SK-N-SH (cell line): ENCODE measurements around the gene PRLR. TPM values are rescaled to one million over a fixed set of nuclear protein-coding genes. Genes with fewer than 3 reads are reported as not detected.

Experiments used
- CTCF ChIA-PET: fragments of 300-600, 350-600 bp; formaldehyde crosslinking; extraction: SDS; loops from one replicate; lab custom pipeline; 2021; lab: Yijun Ruan, JAX
- POLR2A ChIA-PET: fragments of 350-600 bp; sonication (Branson Sonifier 250); formaldehyde crosslinking; extraction: SDS; loops from one replicate; lab custom pipeline; 2020; ENCODE audit warnings: antibody characterized with exemption, inconsistent platforms; lab: Yijun Ruan, JAX
- DNase-seq: peaks from one replicate; pipeline ENCODE4 v3.0.0; 2012
- H2AFZ ChIP-seq: fragments of 200-600 bp; sonication (generic); 2 replicates; pipeline ENCODE4 v1.8.1; 2016; ENCODE audit warnings: antibody characterized with exemption, mild to moderate bottlenecking, low read depth
- H3F3A ChIP-seq: fragments of 200-600 bp; sonication (generic); replicated peaks from 2 replicates; pipeline ENCODE3; 2016; ENCODE audit warnings: antibody characterized with exemption, mild to moderate bottlenecking; ENCODE audit not compliant: insufficient read depth
- H3K27ac ChIP-seq, 2 experiments: fragments of 200-500 bp in 1 of 2; fragments of 200-600 bp in 1 of 2; sonication (Bioruptor generic) in 1 of 2; sonication (generic), shearing (Covaris generic) in 1 of 2; 2 replicates each; pipeline versions ENCODE4 v1.5.1 to v1.6.1; 2014 to 2016; ENCODE audit warnings: low read depth in 2 of 2, inconsistent platforms in 1 of 2, low read length in 1 of 2, mild to moderate bottlenecking in 1 of 2, mixed read lengths in 1 of 2
- H3K27me3 ChIP-seq: fragments of 200-600 bp; sonication (generic), shearing (Covaris generic); 2 replicates; pipeline ENCODE4 v1.6.1; 2016; ENCODE audit warnings: mixed run types; ENCODE audit not compliant: insufficient read depth
- H3K36me3 ChIP-seq, 2 experiments: fragments of 200-500 bp in 1 of 2; fragments of 200-600 bp in 1 of 2; sonication (Bioruptor generic) in 1 of 2; sonication (generic) in 1 of 2; replicated peaks in 1 of 2; 2 replicates each; pipeline versions ENCODE3 to v1.5.1; 2014 to 2016; ENCODE audit warnings: low read length in 1 of 2, mild to moderate bottlenecking in 1 of 2; ENCODE audit not compliant: insufficient read depth in 2 of 2, control insufficient read depth in 1 of 2
- H3K4me1 ChIP-seq, 2 experiments: fragments of 200-500 bp in 1 of 2; fragments of 200-600 bp in 1 of 2; sonication (Bioruptor generic) in 1 of 2; sonication (generic), shearing (Covaris generic) in 1 of 2; 2 replicates each; pipeline versions ENCODE4 v1.5.1 to v1.6.1; 2014 to 2016; ENCODE audit warnings: low read depth in 1 of 2, low read length in 1 of 2, mixed run types in 1 of 2; ENCODE audit not compliant: insufficient read depth in 2 of 2, control insufficient read depth in 1 of 2
- H3K4me2 ChIP-seq: fragments of 200-600 bp; sonication (generic), shearing (Covaris generic); 2 replicates; pipeline ENCODE4 v1.6.1; 2017; ENCODE audit warnings: mixed run types
- H3K4me3 ChIP-seq, 2 experiments: fragments of 200-500 bp in 1 of 2; fragments of 200-600 bp in 1 of 2; sonication (Bioruptor generic) in 1 of 2; sonication (generic), shearing (Covaris generic) in 1 of 2; 2 replicates each; pipeline versions ENCODE4 v1.5.1 to v1.8.1; 2014 to 2016; ENCODE audit warnings: low read depth in 2 of 2, inconsistent platforms in 1 of 2, low read length in 1 of 2, mild to moderate bottlenecking in 1 of 2, mixed read lengths in 1 of 2, moderate library complexity in 1 of 2
- H3K79me2 ChIP-seq: fragments of 200-600 bp; sonication (generic); 2 replicates; pipeline ENCODE4 v1.8.1; 2017; ENCODE audit warnings: mild to moderate bottlenecking; ENCODE audit not compliant: insufficient read depth
- H3K9ac ChIP-seq: fragments of 200-600 bp; sonication (generic); 2 replicates; pipeline ENCODE4 v1.6.1; 2017; ENCODE audit warnings: mixed run types
- H3K9me2 ChIP-seq: fragments of 200-600 bp; sonication (generic); 2 replicates; pipeline ENCODE4 v1.6.1; 2017; ENCODE audit warnings: mixed run types
- H3K9me3 ChIP-seq: fragments of 200-600 bp; sonication (generic); 2 replicates; pipeline ENCODE4 v1.6.1; 2017; ENCODE audit warnings: mixed run types, mild to moderate bottlenecking, moderate library complexity
- H4K20me1 ChIP-seq: fragments of 200-600 bp; sonication (generic); 2 replicates; pipeline ENCODE4 v1.6.1; 2017; ENCODE audit warnings: mild to moderate bottlenecking, mixed run types; ENCODE audit not compliant: insufficient read depth
- CHD2 ChIP-seq: fragments of 150-350 bp; IDR thresholded peaks from 2 replicates; pipeline ENCODE4 v1.6.1; 2018; ENCODE audit warnings: low read length; ENCODE audit not compliant: partially characterized antibody
- EZH2phosphoT487 ChIP-seq: fragments of 200-600 bp; sonication (generic); IDR thresholded peaks from 2 replicates; pipeline ENCODE4 v1.6.1; 2017; ENCODE audit warnings: low read depth, mixed run types, mild to moderate bottlenecking, antibody characterized with exemption, moderate library complexity, borderline replicate concordance
- FOXJ3 ChIP-seq: sonication (generic); formaldehyde crosslinking; IDR thresholded peaks from 2 replicates; pipeline ENCODE4 v1.5.1; 2020; ENCODE audit warnings: mild to moderate bottlenecking, missing genetic modification reagents
- MXI1 ChIP-seq: IDR thresholded peaks from 2 replicates; pipeline ENCODE4 v1.6.1; 2012; ENCODE audit warnings: mild to moderate bottlenecking, low read depth, low read length, improper control_type of control experiment
- NFIC ChIP-seq: IDR thresholded peaks from 2 replicates; pipeline ENCODE4 v1.4.0; 2012; ENCODE audit warnings: borderline replicate concordance
- POLR2AphosphoS5 ChIP-seq: IDR thresholded peaks from 2 replicates; pipeline ENCODE4 v1.6.1; 2012; ENCODE audit warnings: low read depth, low read length
- RFX5 ChIP-seq: IDR thresholded peaks from 2 replicates; pipeline ENCODE4 v1.6.1; 2012; ENCODE audit warnings: mild to moderate bottlenecking, improper control_type of control experiment, low read length
- RXRA ChIP-seq: IDR thresholded peaks from 2 replicates; pipeline ENCODE4 v1.4.0; 2012; ENCODE audit warnings: low read depth, mild to moderate bottlenecking, borderline replicate concordance
- SIN3A ChIP-seq: IDR thresholded peaks from 2 replicates; pipeline ENCODE4 v1.6.1; 2012; ENCODE audit warnings: low read depth, mild to moderate bottlenecking, low read length, moderate library complexity, borderline replicate concordance
- TCF12 ChIP-seq: IDR thresholded peaks from 2 replicates; pipeline ENCODE4 v1.4.0; 2012
- WGBS: methylation state at CpG from one replicate; pipeline ENCODE4 v1.1.6; 2017; ENCODE audit warnings: low lambda C conversion rate; 5-methylcytosine and 5-hydroxymethylcytosine counted together
- polyA plus RNA-seq, 3 experiments: library from polyadenylated mRNA; depleted of rRNA; stranded (reverse); fragments of >200 nt; gene quantifications; 2 replicates each; pipeline ENCODE4 v1.2.3, GENCODE V29; 2012
- TF ChIP-seq, protein P1 (sequence below): fragments of 150-350 bp; IDR thresholded peaks from 2 replicates; pipeline ENCODE4 v1.6.1; 2017; ENCODE audit warnings: antibody characterized with exemption, low read length, low read depth, borderline replicate concordance
- TF ChIP-seq, protein P2 (sequence below): fragments of 150-350 bp; IDR thresholded peaks from 2 replicates; pipeline ENCODE4 v1.6.1; 2016; ENCODE audit warnings: mild to moderate bottlenecking, low read depth, low read length

PRLR gene
- polyA plus RNA-seq, 1 of the 3 experiments (the other 2 are of a cell fraction), result 0.13 TPM

DNA sequence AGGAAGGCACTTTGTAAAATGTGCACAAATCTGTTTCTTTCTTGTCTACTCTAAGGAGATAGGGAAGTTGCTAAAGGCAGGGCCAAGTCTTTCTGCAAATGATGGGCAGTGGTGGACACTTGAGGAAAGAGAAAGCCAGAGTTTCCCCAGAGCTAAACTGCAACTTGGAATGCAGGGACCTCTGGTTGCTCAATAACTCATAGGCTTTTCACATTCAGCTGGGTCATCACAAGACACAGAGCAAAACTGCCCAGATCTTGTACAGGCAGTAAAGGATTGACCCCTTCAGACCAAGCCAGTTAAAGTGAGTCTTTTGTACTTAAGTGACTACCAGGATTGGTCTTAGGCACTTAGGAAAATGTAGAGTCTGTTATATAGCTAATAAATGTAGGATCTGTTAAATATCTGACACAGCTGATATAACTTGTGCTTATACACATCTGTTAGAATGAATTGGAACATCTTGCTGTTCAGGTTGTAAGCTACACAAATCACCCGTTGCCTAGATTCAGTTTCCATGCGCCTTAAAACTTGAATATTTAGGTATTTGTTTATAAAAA is 169.0 kb downstream of the PRLR start:
- no peaks in the 10 kb centered on the region for H4K20me1 ChIP-seq
- H2AFZ ChIP-seq, result no peak overlapping the region
- H3K36me3 ChIP-seq, result no peaks in the 10 kb centered on the region
- H3K79me2 ChIP-seq, result no peaks in the 10 kb centered on the region
- ChIA-PET POLR2A (no interaction called here), CTCF (interaction anchor here (0.5 to 0.7 kb wide), 2 partner anchors 556 to 584 kb away, joined by 3 read pairs; partner anchors contain the start of gene SPEF2)
- no peaks in the 10 kb centered on the region for H3F3A ChIP-seq
- H3K4me2 ChIP-seq, result no peak overlapping the region
- no peaks in the 10 kb centered on the region for H3K9me2 ChIP-seq
- no peak overlapping the region for H3K27ac ChIP-seq
- H3K9ac ChIP-seq, result no peak overlapping the region
- 31% methylated on average over 2 of the region's 2 CpGs for WGBS
- no peaks in the 10 kb centered on the region for H3K9me3 ChIP-seq
- H3K4me1 ChIP-seq, result no peaks in the 10 kb centered on the region
- DNase-seq, result no peak
- no peak overlapping the region for H3K4me3 ChIP-seq
- H3K27me3 ChIP-seq, result peaks cover 6% of the 10 kb centered on the region; the same call in 1 of the 2 replicates
- TF ChIP-seq, protein P1, sequence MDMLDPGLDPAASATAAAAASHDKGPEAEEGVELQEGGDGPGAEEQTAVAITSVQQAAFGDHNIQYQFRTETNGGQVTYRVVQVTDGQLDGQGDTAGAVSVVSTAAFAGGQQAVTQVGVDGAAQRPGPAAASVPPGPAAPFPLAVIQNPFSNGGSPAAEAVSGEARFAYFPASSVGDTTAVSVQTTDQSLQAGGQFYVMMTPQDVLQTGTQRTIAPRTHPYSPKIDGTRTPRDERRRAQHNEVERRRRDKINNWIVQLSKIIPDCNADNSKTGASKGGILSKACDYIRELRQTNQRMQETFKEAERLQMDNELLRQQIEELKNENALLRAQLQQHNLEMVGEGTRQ, result no peak
- TF ChIP-seq FOXJ3 (CRISPR knock-in tag) (no peak), POLR2AphosphoS5 (no peak), EZH2phosphoT487 (no peak), CHD2 (no peak), NFIC (no peak)
- TF ChIP-seq, protein P2, sequence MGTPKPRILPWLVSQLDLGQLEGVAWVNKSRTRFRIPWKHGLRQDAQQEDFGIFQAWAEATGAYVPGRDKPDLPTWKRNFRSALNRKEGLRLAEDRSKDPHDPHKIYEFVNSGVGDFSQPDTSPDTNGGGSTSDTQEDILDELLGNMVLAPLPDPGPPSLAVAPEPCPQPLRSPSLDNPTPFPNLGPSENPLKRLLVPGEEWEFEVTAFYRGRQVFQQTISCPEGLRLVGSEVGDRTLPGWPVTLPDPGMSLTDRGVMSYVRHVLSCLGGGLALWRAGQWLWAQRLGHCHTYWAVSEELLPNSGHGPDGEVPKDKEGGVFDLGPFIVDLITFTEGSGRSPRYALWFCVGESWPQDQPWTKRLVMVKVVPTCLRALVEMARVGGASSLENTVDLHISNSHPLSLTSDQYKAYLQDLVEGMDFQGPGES, result no peak

DNA sequence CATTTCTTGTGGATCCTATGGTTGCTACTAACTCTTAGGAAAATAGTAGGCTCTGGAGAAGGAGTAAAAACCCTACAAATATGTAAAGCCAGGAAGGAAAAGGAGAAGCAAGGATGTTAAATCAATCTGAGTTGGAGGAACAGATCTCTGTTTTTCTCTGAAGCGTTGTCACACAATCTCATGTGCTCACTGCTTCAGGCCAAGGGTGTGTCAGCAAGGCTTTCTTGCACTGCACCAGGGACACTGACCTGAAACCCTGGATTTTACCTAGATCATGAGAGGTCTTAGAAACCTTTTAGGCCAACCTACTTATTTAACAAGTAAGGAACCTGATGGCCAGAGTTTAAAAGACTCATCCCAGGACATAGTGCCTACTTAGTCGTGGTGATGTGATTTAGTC is 170.1 kb downstream of the PRLR start:
- no peak overlapping the region for H2AFZ ChIP-seq
- H3K9ac ChIP-seq, result no peak overlapping the region
- no peak overlapping the region for H3K27ac ChIP-seq
- H3K4me1 ChIP-seq, result no peaks in the 10 kb centered on the region
- no peaks in the 10 kb centered on the region for H3K9me2 ChIP-seq
- 29% methylated on average over 2 of the region's 2 CpGs for WGBS
- ChIA-PET POLR2A (no interaction called here), CTCF (no interaction called here)
- no peaks in the 10 kb centered on the region for H3K36me3 ChIP-seq
- no peaks in the 10 kb centered on the region for H3K79me2 ChIP-seq
- H3K27me3 ChIP-seq, result peaks cover 6% of the 10 kb centered on the region; the same call in 1 of the 2 replicates
- no peaks in the 10 kb centered on the region for H3F3A ChIP-seq
- no peak overlapping the region for H3K4me3 ChIP-seq
- H4K20me1 ChIP-seq, result no peaks in the 10 kb centered on the region
- no peak overlapping the region for H3K4me2 ChIP-seq
- no peak for DNase-seq
- TF ChIP-seq TCF12 (no peak), MXI1 (no peak), RFX5 (no peak), RXRA (no peak), SIN3A (no peak), CHD2 (no peak)
- H3K9me3 ChIP-seq, result no peaks in the 10 kb centered on the region
